GM12878 (cell line): ENCODE measurements around the gene CGN.

Experiments
- ATF7 ChIP-seq: fragments of 450-650 bp; IDR thresholded peaks from 2 replicates; pipeline ENCODE4 v1.6.1; 2016; ENCODE audit warnings: low read depth, mild to moderate bottlenecking
- BMI1 ChIP-seq: fragments of 450-650 bp; IDR thresholded peaks from 2 replicates; pipeline ENCODE4 v1.6.1; 2016; ENCODE audit warnings: mild to moderate bottlenecking, moderate library complexity, borderline replicate concordance
- CBFB ChIP-seq: IDR thresholded peaks from 2 replicates; pipeline ENCODE4 v1.6.1; 2016; ENCODE audit warnings: antibody characterized with exemption, low read depth
- CHD1 ChIP-seq: IDR thresholded peaks from 2 replicates; pipeline ENCODE4 v1.6.1; 2012; ENCODE audit warnings: low read depth, low read length, improper control_type of control experiment
- EZH2 ChIP-seq: IDR thresholded peaks from 2 replicates; pipeline ENCODE4 v1.6.1; 2012; ENCODE audit warnings: low read depth, mild to moderate bottlenecking, control low read depth, inconsistent platforms, low read length, borderline replicate concordance; ENCODE audit not compliant: control insufficient read depth
- MTA3 ChIP-seq: IDR thresholded peaks from 2 replicates; pipeline ENCODE4 v1.6.1; 2012; ENCODE audit warnings: low read length, inconsistent platforms, borderline replicate concordance
- POLR2A ChIP-seq: IDR thresholded peaks from 2 replicates; pipeline ENCODE4 v1.6.1; 2011; ENCODE audit warnings: low read depth, mild to moderate bottlenecking, low read length
- POLR2AphosphoS5 ChIP-seq: IDR thresholded peaks from 2 replicates; pipeline ENCODE4 v1.6.1; 2011; ENCODE audit warnings: mild to moderate bottlenecking, low read length, inconsistent platforms
- SP1 ChIP-seq: IDR thresholded peaks from one replicate; pipeline ENCODE4 v1.6.1; 2011; ENCODE audit warnings: low read depth, low read length
- SPI1 ChIP-seq: IDR thresholded peaks from 2 replicates; pipeline ENCODE4 v1.6.1; 2011; ENCODE audit warnings: low read depth, mild to moderate bottlenecking, low read length, moderate library complexity, borderline replicate concordance; ENCODE audit not compliant: insufficient read depth
- ZNF217 ChIP-seq: fragments of 450-650 bp; IDR thresholded peaks from 2 replicates; pipeline ENCODE4 v1.6.1; 2017; ENCODE audit warnings: antibody characterized with exemption, mild to moderate bottlenecking
- ZNF274 ChIP-seq: IDR thresholded peaks from one replicate; pipeline ENCODE4 v1.8.0; 2011; ENCODE audit not compliant: insufficient read length, insufficient read depth
- TF ChIP-seq, protein P1 (sequence below), 3 experiments: IDR thresholded peaks in 2 of 3; conservative IDR thresholded peaks in 1 of 3; 2 replicates each; pipeline ENCODE4 v1.5.1; 2011; ENCODE audit warnings: low read depth in 3 of 3, low read length in 3 of 3, mild to moderate bottlenecking in 3 of 3, control low read depth in 2 of 3, moderate library complexity in 2 of 3, inconsistent platforms in 1 of 3, mixed read lengths in 1 of 3; ENCODE audit not compliant: control insufficient read depth in 2 of 3, insufficient read depth in 1 of 3; ENCODE audit errors: extremely low read depth in 1 of 3
- TF ChIP-seq, protein P2 (sequence below): fragments of 450-650 bp; IDR thresholded peaks from 2 replicates; pipeline ENCODE4 v1.6.1; 2017; ENCODE audit warnings: mild to moderate bottlenecking, low read depth, inconsistent platforms; ENCODE audit not compliant: poor library complexity, severe bottlenecking

DNA sequence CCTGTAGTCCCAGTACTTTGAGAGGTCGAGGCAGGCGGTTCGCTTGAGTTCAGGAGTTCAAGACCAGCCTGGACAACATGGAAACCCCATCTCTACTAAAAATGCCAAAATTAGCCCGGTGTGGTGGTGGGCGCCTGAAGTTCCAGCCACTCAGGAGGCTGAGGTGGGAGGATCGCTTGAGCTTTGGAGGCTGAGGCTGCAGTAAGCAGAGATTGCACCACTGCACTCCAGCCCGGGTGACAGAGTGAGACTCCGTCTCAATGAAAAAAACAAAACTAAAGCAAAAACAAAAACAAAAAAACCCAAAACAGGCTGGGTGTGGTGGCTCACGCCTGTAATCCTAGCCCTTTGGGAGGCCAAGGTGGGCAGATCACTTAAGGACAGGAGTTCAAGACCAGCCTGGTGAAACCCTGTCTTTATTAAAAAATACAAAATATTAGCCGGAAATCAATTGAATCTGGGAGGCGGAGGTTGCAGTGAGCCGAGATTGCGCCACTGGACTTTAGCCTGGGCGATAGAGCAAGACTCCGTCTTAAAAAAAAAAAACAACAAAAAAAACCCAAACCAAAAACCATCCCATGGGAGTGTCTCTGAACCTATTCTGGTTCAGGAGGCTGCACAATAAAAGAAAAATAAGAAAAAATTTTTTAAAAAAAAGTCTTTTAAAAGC is 1.7 kb upstream of the CGN start:
- TF ChIP-seq ATF7 = no peak
- TF ChIP-seq ZNF274 = no peak
- no peak for TF ChIP-seq MTA3
- no peak for TF ChIP-seq POLR2AphosphoS5
- no peak for TF ChIP-seq BMI1
- no peak for TF ChIP-seq ZNF217
- no peak for TF ChIP-seq EZH2
- no peak for TF ChIP-seq SPI1
- no peak for TF ChIP-seq CBFB
- TF ChIP-seq POLR2A = no peak
- TF ChIP-seq, protein P1, sequence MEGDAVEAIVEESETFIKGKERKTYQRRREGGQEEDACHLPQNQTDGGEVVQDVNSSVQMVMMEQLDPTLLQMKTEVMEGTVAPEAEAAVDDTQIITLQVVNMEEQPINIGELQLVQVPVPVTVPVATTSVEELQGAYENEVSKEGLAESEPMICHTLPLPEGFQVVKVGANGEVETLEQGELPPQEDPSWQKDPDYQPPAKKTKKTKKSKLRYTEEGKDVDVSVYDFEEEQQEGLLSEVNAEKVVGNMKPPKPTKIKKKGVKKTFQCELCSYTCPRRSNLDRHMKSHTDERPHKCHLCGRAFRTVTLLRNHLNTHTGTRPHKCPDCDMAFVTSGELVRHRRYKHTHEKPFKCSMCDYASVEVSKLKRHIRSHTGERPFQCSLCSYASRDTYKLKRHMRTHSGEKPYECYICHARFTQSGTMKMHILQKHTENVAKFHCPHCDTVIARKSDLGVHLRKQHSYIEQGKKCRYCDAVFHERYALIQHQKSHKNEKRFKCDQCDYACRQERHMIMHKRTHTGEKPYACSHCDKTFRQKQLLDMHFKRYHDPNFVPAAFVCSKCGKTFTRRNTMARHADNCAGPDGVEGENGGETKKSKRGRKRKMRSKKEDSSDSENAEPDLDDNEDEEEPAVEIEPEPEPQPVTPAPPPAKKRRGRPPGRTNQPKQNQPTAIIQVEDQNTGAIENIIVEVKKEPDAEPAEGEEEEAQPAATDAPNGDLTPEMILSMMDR (IDR thresholded peaks at IDR 0.05 in 2 of 3, conservative IDR thresholded peaks at IDR 0.05 in 1 of 3; ENCODE audit: control insufficient read depth in 2 of 3, extremely low read depth in 1 of 3, insufficient read depth in 1 of 3, low read depth in 3 of 3, low read length in 3 of 3) = no peak
- TF ChIP-seq CHD1 = no peak
- TF ChIP-seq, protein P2, sequence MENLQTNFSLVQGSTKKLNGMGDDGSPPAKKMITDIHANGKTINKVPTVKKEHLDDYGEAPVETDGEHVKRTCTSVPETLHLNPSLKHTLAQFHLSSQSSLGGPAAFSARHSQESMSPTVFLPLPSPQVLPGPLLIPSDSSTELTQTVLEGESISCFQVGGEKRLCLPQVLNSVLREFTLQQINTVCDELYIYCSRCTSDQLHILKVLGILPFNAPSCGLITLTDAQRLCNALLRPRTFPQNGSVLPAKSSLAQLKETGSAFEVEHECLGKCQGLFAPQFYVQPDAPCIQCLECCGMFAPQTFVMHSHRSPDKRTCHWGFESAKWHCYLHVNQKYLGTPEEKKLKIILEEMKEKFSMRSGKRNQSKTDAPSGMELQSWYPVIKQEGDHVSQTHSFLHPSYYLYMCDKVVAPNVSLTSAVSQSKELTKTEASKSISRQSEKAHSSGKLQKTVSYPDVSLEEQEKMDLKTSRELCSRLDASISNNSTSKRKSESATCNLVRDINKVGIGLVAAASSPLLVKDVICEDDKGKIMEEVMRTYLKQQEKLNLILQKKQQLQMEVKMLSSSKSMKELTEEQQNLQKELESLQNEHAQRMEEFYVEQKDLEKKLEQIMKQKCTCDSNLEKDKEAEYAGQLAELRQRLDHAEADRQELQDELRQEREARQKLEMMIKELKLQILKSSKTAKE = no peak
- TF ChIP-seq SP1 = no peak
